Measurements from ENCODE around the gene IP6K1. TPM values are rescaled to one million over a fixed set of nuclear protein-coding genes. Genes with fewer than 3 reads are reported as not detected.
A peak's percentile ranks its signal among the peaks of the same experiment; 100 is the strongest.
"Not testable (repeated sequence)": the region's sequence is repeated elsewhere in the genome, so short reads cannot be mapped to it uniquely, and the experiment has no call there.

The IP6K1 gene
- total RNA-seq, 1 donor: 48.5 TPM

DNA sequence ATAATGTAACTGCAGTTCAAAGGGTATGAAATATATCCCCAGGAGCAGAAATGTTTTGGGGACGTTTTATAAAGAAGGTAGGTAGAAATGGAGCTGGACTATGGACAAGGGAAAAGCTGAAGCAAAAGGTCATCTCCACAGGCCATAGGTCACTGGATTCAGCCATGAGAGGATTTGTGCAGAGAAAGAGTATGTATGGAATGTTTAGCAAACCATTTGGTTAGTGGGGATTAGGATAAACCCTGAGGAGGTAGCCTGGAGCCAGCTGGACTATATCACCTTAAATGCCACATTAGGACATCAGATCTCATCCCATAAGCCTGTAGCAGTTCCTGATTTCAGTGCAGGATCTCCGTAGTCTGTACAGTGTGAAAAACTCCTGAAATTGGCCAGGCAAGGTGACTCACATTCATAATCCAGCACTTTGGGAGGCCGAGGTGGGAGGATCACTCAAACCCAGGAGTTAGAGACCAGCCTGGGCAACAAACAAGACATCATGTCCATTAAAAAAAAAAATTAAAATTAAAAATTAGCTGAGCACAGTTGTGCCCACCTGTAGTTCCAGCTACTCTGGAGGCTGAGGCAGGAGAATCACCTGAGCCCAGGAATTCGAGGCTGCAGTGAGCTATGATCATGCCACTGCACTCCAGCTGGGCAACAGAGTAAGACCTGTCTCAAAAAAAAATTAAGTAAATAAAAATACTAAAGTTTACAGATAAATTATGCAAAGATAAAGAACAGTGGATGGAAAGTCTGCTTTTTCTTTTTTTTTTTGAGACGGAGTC lies 4.7 kb downstream of the IP6K1 start:
- H3K27me3 ChIP-seq (ENCODE audit: insufficient read depth, low read length): no peaks in the 10 kb centered on the region
- no peak overlapping the region for H3K27ac ChIP-seq (ENCODE audit: low read depth, low read length)
- H2AFZ ChIP-seq (ENCODE audit: low read length): no peak overlapping the region
- peaks cover 37% of the 10 kb centered on the region for H3K36me3 ChIP-seq (ENCODE audit: insufficient read depth, low read length)
- H3K79me2 ChIP-seq (ENCODE audit: insufficient read depth, low read length): peaks cover 95% of the 10 kb centered on the region
- no peak overlapping the region for H3K4me2 ChIP-seq (ENCODE audit: insufficient read depth, low read length)
- H3K9me3 ChIP-seq (ENCODE audit: low read depth, low read length): no peaks in the 10 kb centered on the region
- TF ChIP-seq, protein P1, sequence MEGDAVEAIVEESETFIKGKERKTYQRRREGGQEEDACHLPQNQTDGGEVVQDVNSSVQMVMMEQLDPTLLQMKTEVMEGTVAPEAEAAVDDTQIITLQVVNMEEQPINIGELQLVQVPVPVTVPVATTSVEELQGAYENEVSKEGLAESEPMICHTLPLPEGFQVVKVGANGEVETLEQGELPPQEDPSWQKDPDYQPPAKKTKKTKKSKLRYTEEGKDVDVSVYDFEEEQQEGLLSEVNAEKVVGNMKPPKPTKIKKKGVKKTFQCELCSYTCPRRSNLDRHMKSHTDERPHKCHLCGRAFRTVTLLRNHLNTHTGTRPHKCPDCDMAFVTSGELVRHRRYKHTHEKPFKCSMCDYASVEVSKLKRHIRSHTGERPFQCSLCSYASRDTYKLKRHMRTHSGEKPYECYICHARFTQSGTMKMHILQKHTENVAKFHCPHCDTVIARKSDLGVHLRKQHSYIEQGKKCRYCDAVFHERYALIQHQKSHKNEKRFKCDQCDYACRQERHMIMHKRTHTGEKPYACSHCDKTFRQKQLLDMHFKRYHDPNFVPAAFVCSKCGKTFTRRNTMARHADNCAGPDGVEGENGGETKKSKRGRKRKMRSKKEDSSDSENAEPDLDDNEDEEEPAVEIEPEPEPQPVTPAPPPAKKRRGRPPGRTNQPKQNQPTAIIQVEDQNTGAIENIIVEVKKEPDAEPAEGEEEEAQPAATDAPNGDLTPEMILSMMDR (IDR thresholded peaks at IDR 0.05; ENCODE audit: extremely low read depth, low read depth, low read length): no peak
- peak; percentile 14 for DNase-seq (ENCODE audit: insufficient read length, low spot score, missing footprints)
- no peak overlapping the region for H3K4me3 ChIP-seq (ENCODE audit: insufficient read depth, low read length)
- H4K20me1 ChIP-seq (ENCODE audit: insufficient read depth, low read length): peaks cover 37% of the 10 kb centered on the region
- H3K4me1 ChIP-seq (ENCODE audit: insufficient read depth, low read length): peaks cover 13% of the 10 kb centered on the region

DNA sequence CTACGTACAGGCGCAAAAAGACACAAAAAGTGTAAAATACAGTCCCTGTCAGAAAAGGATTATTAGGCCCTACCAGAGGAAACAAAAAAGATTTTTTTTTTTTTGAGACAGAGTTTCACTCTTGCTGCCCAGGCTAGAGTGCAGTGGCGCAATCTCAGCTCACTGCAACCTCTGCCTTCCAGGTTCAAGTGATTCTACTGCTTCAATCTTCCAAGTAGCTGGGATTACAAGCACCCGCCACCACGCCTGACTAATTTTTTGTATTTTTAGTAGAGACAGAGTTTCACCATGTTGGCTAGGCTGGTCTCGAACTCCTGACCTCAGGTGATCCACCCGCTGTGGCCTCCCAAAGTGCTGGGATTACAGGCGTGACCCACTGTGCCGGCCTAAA lies 5.4 kb downstream of the IP6K1 start:
- H3K27ac ChIP-seq (ENCODE audit: low read depth, low read length); H3K27me3 ChIP-seq (ENCODE audit: insufficient read depth, low read length); H2AFZ ChIP-seq (ENCODE audit: low read length); DNase-seq (ENCODE audit: insufficient read length, low spot score, missing footprints); H3K4me2 ChIP-seq (ENCODE audit: insufficient read depth, low read length); H3K9me3 ChIP-seq (ENCODE audit: low read depth, low read length); H3K4me3 ChIP-seq (ENCODE audit: insufficient read depth, low read length): not testable (repeated sequence)
- Histone ChIP-seq H3K79me2 (ENCODE audit: insufficient read depth, low read length) (peaks cover 97% of the 10 kb centered on the region), H4K20me1 (ENCODE audit: insufficient read depth, low read length) (peaks cover 38% of the 10 kb centered on the region), H3K4me1 (ENCODE audit: insufficient read depth, low read length) (peaks cover 13% of the 10 kb centered on the region), H3K36me3 (ENCODE audit: insufficient read depth, low read length) (peaks cover 39% of the 10 kb centered on the region)

DNA sequence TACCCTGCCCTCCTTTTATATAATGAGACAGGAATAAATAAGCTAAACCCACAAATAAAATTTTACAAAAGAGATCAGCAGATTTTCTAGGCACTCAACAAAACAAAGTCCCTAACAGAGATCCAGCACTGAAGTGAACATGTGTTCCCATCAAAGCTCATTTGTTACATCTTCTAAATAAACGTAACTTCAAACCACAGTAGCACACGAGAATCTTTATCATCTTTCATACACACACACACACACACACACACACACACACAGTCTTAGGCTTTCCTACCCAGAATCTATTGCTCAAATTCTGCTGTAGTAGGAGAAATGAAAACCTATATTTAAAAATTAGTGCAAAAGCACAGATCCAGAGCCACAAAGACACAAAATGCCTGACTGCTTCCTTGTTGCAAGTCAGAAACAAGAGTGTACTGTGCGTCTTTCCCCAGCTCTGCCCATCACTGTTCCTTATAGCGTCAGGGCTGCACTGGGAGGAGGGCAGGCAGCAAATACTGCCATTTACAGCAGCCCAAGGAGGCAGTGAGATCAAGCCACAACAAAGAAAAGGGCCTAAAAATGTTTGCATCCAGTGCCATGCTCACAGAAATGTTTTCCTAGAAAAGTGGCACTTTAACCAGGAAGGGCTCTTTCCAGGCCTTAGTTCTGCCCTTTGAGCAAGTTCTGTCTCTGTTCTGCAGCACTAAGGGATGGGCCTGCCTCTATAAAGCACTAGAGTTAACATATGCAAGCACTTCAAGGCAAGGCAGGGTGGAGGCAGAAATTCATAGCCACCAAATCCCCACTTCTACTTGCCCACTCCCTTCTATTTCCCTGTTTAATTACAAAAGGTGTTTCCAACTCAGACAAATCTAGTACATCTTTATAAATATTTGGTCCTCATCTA lies 6.0 kb downstream of the IP6K1 start:
- H2AFZ ChIP-seq (ENCODE audit: low read length): no peak overlapping the region
- peaks cover 97% of the 10 kb centered on the region for H3K79me2 ChIP-seq (ENCODE audit: insufficient read depth, low read length)
- no peak overlapping the region for H3K27ac ChIP-seq (ENCODE audit: low read depth, low read length)
- peaks cover 11% of the 10 kb centered on the region for H3K4me1 ChIP-seq (ENCODE audit: insufficient read depth, low read length)
- H3K4me3 ChIP-seq (ENCODE audit: insufficient read depth, low read length): no peak overlapping the region
- H3K27me3 ChIP-seq (ENCODE audit: insufficient read depth, low read length): no peaks in the 10 kb centered on the region
- DNase-seq (ENCODE audit: insufficient read length, low spot score, missing footprints): peak; percentile 21
- no peaks in the 10 kb centered on the region for H3K9me3 ChIP-seq (ENCODE audit: low read depth, low read length)
- TF ChIP-seq, protein P1 (IDR thresholded peaks at IDR 0.05; ENCODE audit: extremely low read depth, low read depth, low read length): no peak
- H3K36me3 ChIP-seq (ENCODE audit: insufficient read depth, low read length): peaks cover 45% of the 10 kb centered on the region
- H4K20me1 ChIP-seq (ENCODE audit: insufficient read depth, low read length): peaks cover 40% of the 10 kb centered on the region
- H3K4me2 ChIP-seq (ENCODE audit: insufficient read depth, low read length): no peak overlapping the region

DNA sequence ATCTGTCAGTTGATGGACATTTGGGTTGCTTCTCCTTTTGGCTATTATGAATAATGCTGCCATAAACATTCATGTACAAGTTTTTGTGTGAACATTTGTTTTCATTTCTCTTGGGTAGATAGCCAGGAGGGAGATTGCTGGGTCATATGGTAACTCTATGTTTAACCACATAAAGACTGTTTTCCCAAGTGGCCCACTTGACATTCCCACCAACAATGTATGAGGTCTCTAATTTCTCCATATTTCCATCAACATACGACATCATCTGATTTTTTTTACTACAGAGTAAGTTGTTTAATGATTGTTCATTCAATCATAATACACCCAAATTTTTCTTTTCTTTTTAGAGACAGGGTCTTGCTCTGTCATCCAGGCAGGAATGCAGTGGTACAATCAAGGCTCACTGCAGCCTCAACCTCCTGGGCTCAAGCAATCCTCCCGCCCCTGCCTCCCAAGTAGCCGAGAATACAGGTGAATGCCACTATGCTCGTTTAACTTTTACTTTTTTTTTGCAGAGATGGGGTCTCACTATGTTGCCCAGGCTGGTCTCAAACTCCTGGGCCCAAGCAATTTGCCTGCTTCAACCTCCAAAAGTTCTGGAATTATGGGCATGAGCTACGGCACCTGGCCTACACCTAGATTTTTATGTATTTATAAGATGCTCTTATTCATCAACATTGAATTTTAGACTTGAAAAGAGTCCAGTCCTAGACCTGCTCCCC lies 6.8 kb downstream of the IP6K1 start:
- Histone ChIP-seq H3K4me2 (ENCODE audit: insufficient read depth, low read length) (no peak overlapping the region), H4K20me1 (ENCODE audit: insufficient read depth, low read length) (peaks cover 48% of the 10 kb centered on the region), H3K79me2 (ENCODE audit: insufficient read depth, low read length) (peaks cover 97% of the 10 kb centered on the region), H3K9me3 (ENCODE audit: low read depth, low read length) (no peaks in the 10 kb centered on the region), H3K4me1 (ENCODE audit: insufficient read depth, low read length) (peaks cover 5% of the 10 kb centered on the region), H3K27ac (ENCODE audit: low read depth, low read length) (no peak overlapping the region), H3K36me3 (ENCODE audit: insufficient read depth, low read length) (peaks cover 50% of the 10 kb centered on the region), H2AFZ (ENCODE audit: low read length) (no peak overlapping the region), H3K4me3 (ENCODE audit: insufficient read depth, low read length) (no peak overlapping the region), H3K27me3 (ENCODE audit: insufficient read depth, low read length) (no peaks in the 10 kb centered on the region)
- DNase-seq (ENCODE audit: insufficient read length, low spot score, missing footprints): peak; percentile 29
- TF ChIP-seq, protein P1 (IDR thresholded peaks at IDR 0.05; ENCODE audit: extremely low read depth, low read depth, low read length): no peak

DNA sequence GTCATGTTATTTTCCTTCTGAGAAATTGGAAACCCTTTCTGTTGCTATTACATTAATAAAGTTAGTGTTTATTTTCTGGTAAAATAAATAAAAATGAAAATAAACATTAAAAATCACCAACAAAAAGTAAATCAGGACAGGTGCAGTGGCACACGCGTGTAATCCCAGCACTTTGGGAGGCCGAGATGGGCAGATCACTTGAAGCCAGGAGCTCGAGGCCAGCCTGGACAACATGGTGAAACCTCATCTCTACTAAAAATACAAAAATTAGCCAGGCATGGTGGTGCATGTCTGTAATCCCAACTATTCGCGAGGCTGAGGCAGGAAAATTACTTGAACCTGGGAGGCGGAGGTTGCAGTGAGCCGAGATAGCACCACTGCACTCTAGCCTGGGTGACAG lies 10.2 kb downstream of the IP6K1 start:
- Histone ChIP-seq H3K79me2 (ENCODE audit: insufficient read depth, low read length) (peaks cover 91% of the 10 kb centered on the region), H3K36me3 (ENCODE audit: insufficient read depth, low read length) (peaks cover 35% of the 10 kb centered on the region), H4K20me1 (ENCODE audit: insufficient read depth, low read length) (peaks cover 51% of the 10 kb centered on the region)
- not testable (repeated sequence) for H3K4me1 ChIP-seq (ENCODE audit: insufficient read depth, low read length); H3K4me2 ChIP-seq (ENCODE audit: insufficient read depth, low read length); H3K27me3 ChIP-seq (ENCODE audit: insufficient read depth, low read length); H2AFZ ChIP-seq (ENCODE audit: low read length); H3K27ac ChIP-seq (ENCODE audit: low read depth, low read length); H3K9me3 ChIP-seq (ENCODE audit: low read depth, low read length); H3K4me3 ChIP-seq (ENCODE audit: insufficient read depth, low read length); DNase-seq (ENCODE audit: insufficient read length, low spot score, missing footprints)

Measured in osteoblast (primary cell).